ENCODE results near the gene USP53. TPM values are rescaled to one million over a fixed set of nuclear protein-coding genes. Genes with fewer than 3 reads are reported as not detected.

The USP53 gene
- total and polyA plus RNA-seq, 2 of the 13 experiments (the other 11 are each of a cell fraction or from before 2014, with no cell fraction given) = 5.3 to 8.1 TPM

- peak; percentile 64; the same call in 1 of the 2 replicates for TF ChIP-seq THAP9 (CRISPR knock-in tag; IDR thresholded peaks at IDR 0.05; ENCODE audit: borderline replicate concordance)
- TF ChIP-seq ZNF784 (CRISPR knock-in tag; IDR thresholded peaks at IDR 0.05; ENCODE audit: borderline replicate concordance) = peak; percentile 68; the same call in 1 of the 2 replicates
- TF ChIP-seq ZFAT (CRISPR knock-in tag; conservative IDR thresholded peaks at IDR 0.05) = no peak
- TF ChIP-seq MTA3 (CRISPR knock-in tag; IDR thresholded peaks at IDR 0.05) = no peak
- no peak for TF ChIP-seq ZNF75D (CRISPR knock-in tag; IDR thresholded peaks at IDR 0.05; ENCODE audit: borderline replicate concordance)
- TF ChIP-seq AKAP8 (CRISPR knock-in tag; IDR thresholded peaks at IDR 0.05) = peak; percentile 70; the same call in 1 of the 2 replicates
- no peak for TF ChIP-seq NFYC (CRISPR knock-in tag; IDR thresholded peaks at IDR 0.05)
- no peak for TF ChIP-seq ATF6 (CRISPR knock-in tag; conservative IDR thresholded peaks at IDR 0.05)
- TF ChIP-seq MEIS1 (CRISPR knock-in tag; IDR thresholded peaks at IDR 0.05; ENCODE audit: borderline replicate concordance) = 0 out of 2 replicates have a peak, but pooled peaks have one; percentile 25
- TF ChIP-seq MXI1 (IDR thresholded peaks at IDR 0.05; ENCODE audit: borderline replicate concordance, low read depth, low read length) = no peak
- no peak for TF ChIP-seq ZNF446 (CRISPR knock-in tag; IDR thresholded peaks at IDR 0.05)
- no peak for TF ChIP-seq PHB2 (IDR thresholded peaks at IDR 0.05; ENCODE audit: partially characterized antibody)
- peak; percentile 58; the same call in 1 of the 2 replicates for TF ChIP-seq GABPB1 (CRISPR knock-in tag; IDR thresholded peaks at IDR 0.05)
- no peak for TF ChIP-seq CEBPB (IDR thresholded peaks at IDR 0.05; ENCODE audit: borderline replicate concordance, low read depth, low read length)
- no peak for TF ChIP-seq MEIS2 (CRISPR knock-in tag; IDR thresholded peaks at IDR 0.05)
- no peak for TF ChIP-seq HNRNPK (IDR thresholded peaks at IDR 0.05; ENCODE audit: low read depth, low read length, poor library complexity, severe bottlenecking)
- no peak for TF ChIP-seq TCF7 (IDR thresholded peaks at IDR 0.05; ENCODE audit: low read depth)
- TF ChIP-seq ZNF354B (CRISPR knock-in tag; IDR thresholded peaks at IDR 0.05) = no peak
- TF ChIP-seq AFF4 (CRISPR knock-in tag; IDR thresholded peaks at IDR 0.05) = 0 out of 2 replicates have a peak, but pooled peaks have one; percentile 40
- TF ChIP-seq ZNF367 (CRISPR knock-in tag; IDR thresholded peaks at IDR 0.05; ENCODE audit: borderline replicate concordance) = no peak
- no peak for TF ChIP-seq PPARG (CRISPR knock-in tag; conservative IDR thresholded peaks at IDR 0.05)
Measured at GRCh38 chr4:119212964-119213606, 572 bp downstream of the USP53 start (continued).
